Loucy (cell line): ENCODE results near the gene MRAS.

ENCODE experiments used
- H2AFZ ChIP-seq: fragments of 200-600 bp; sonication (generic); 2 replicates; pipeline ENCODE4 v1.6.0; 2016; ENCODE audit warnings: antibody characterized with exemption, mild to moderate bottlenecking, low read length, moderate library complexity
- H3F3A ChIP-seq: fragments of 200-600 bp; 2 replicates; pipeline ENCODE4 v1.6.0; 2016; ENCODE audit warnings: antibody characterized with exemption, low read depth, mild to moderate bottlenecking
- H3K27me3 ChIP-seq: fragments of 200-600 bp; sonication (generic); 2 replicates; pipeline ENCODE4 v1.6.1; 2014; ENCODE audit warnings: low read length, mild to moderate bottlenecking; ENCODE audit not compliant: insufficient read depth, poor library complexity, severe bottlenecking
- H3K36me3 ChIP-seq: fragments of 200-600 bp; sonication (generic); 2 replicates; pipeline ENCODE4 v1.6.1; 2016; ENCODE audit warnings: low read length; ENCODE audit not compliant: insufficient read depth
- H3K4me1 ChIP-seq: fragments of 200-600 bp; sonication (generic); 2 replicates; pipeline ENCODE4 v1.5.1; 2014; ENCODE audit warnings: low read length, mild to moderate bottlenecking; ENCODE audit not compliant: insufficient read depth, poor library complexity, severe bottlenecking
- H3K4me2 ChIP-seq: fragments of 200-600 bp; sonication (generic); 2 replicates; pipeline ENCODE4 v1.6.0; 2014; ENCODE audit warnings: antibody characterized with exemption, low read length, low read depth, mild to moderate bottlenecking; ENCODE audit not compliant: poor library complexity, severe bottlenecking
- H3K4me3 ChIP-seq: fragments of 200-600 bp; sonication (generic); 2 replicates; pipeline ENCODE4 v1.5.1; 2014; ENCODE audit warnings: low read length, mild to moderate bottlenecking, mixed read lengths; ENCODE audit not compliant: poor library complexity, severe bottlenecking
- H3K79me2 ChIP-seq: fragments of 200-600 bp; sonication (generic); 2 replicates; pipeline ENCODE4 v1.6.1; 2014; ENCODE audit warnings: low read length; ENCODE audit not compliant: insufficient read depth
- H3K9ac ChIP-seq: fragments of 200-600 bp; sonication (generic); 2 replicates; pipeline ENCODE4 v1.6.0; 2014; ENCODE audit warnings: mild to moderate bottlenecking, low read depth, low read length, moderate library complexity; ENCODE audit not compliant: poor library complexity, severe bottlenecking
- H3K9me2 ChIP-seq: fragments of 200-600 bp; sonication (generic); replicated peaks from 2 replicates; pipeline ENCODE4 v1.6.1; 2016; ENCODE audit warnings: low read depth, low read length, mixed read lengths
- H3K9me3 ChIP-seq: fragments of 200-600 bp; sonication (generic); 2 replicates; pipeline ENCODE4 v1.6.1; 2014; ENCODE audit warnings: mild to moderate bottlenecking, antibody characterized with exemption, low read length, low read depth; ENCODE audit not compliant: insufficient read depth
- H4K20me1 ChIP-seq: fragments of 200-600 bp; sonication (generic); 2 replicates; pipeline ENCODE4 v1.6.0; 2014; ENCODE audit warnings: antibody characterized with exemption, low read length, mild to moderate bottlenecking; ENCODE audit not compliant: insufficient read depth, poor library complexity, severe bottlenecking
- EZH2phosphoT487 ChIP-seq: fragments of 200-600 bp; IDR thresholded peaks from 2 replicates; pipeline ENCODE4 v1.6.1; 2018; ENCODE audit warnings: antibody characterized with exemption, mild to moderate bottlenecking, moderate library complexity, borderline replicate concordance
- TF ChIP-seq, protein P1 (sequence below): fragments of 200-600 bp; sonication (generic); conservative IDR thresholded peaks from 2 replicates; pipeline ENCODE4 v1.5.1; 2014; ENCODE audit warnings: mild to moderate bottlenecking, antibody characterized with exemption, low read length

MRAS gene

GRCh38 chr3:138406606-138407005 is 58.2 kb downstream of the MRAS start:
- no peak for TF ChIP-seq EZH2phosphoT487
- TF ChIP-seq, protein P1, sequence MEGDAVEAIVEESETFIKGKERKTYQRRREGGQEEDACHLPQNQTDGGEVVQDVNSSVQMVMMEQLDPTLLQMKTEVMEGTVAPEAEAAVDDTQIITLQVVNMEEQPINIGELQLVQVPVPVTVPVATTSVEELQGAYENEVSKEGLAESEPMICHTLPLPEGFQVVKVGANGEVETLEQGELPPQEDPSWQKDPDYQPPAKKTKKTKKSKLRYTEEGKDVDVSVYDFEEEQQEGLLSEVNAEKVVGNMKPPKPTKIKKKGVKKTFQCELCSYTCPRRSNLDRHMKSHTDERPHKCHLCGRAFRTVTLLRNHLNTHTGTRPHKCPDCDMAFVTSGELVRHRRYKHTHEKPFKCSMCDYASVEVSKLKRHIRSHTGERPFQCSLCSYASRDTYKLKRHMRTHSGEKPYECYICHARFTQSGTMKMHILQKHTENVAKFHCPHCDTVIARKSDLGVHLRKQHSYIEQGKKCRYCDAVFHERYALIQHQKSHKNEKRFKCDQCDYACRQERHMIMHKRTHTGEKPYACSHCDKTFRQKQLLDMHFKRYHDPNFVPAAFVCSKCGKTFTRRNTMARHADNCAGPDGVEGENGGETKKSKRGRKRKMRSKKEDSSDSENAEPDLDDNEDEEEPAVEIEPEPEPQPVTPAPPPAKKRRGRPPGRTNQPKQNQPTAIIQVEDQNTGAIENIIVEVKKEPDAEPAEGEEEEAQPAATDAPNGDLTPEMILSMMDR = no peak
- Histone ChIP-seq H3F3A (no peaks in the 10 kb centered on the region), H3K4me3 (no peak overlapping the region), H3K4me2 (no peak overlapping the region), H3K27me3 (no peaks in the 10 kb centered on the region), H3K9ac (no peak overlapping the region), H3K36me3 (no peaks in the 10 kb centered on the region), H4K20me1 (no peaks in the 10 kb centered on the region), H3K79me2 (no peaks in the 10 kb centered on the region), H3K9me3 (no peaks in the 10 kb centered on the region), H3K4me1 (no peaks in the 10 kb centered on the region), H3K9me2 (no peaks in the 10 kb centered on the region), H2AFZ (no peak overlapping the region)

DNA sequence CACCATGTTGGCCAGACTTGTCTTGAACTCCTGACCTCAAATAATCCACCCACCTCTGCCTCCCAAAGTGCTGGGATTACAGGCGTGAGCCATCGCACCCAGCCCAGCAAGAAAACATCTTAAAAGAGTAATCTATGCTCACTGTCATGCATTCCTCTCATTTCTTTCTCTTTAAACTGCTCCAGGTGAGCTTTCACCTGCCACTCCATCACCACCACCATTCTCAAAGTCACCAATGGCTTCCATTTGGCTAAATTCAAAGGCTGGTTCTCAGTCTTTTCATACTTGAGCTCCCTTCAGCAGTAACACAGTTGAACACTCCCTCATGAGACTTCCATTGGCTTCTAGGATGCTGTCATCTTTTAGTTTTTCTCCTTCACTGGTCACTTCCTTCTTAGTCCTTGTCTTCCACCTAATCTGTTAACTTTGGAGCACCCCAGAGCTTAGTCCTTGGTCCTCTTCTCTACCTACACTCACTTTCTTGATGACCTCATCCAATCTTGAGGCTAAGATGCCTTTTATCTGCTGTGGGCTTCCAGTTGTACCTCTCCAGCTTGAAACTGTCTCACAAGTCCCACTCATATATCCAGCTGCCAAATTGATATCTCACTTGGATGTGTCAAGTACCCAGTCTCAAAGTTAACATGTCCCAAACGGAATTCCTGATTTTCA is 59.0 kb downstream of the MRAS start:
- Histone ChIP-seq H3K79me2 (no peaks in the 10 kb centered on the region), H3K4me1 (no peaks in the 10 kb centered on the region), H3K9ac (no peak overlapping the region), H3F3A (no peaks in the 10 kb centered on the region), H3K36me3 (no peaks in the 10 kb centered on the region), H4K20me1 (no peaks in the 10 kb centered on the region), H3K9me2 (no peaks in the 10 kb centered on the region), H3K9me3 (no peaks in the 10 kb centered on the region), H2AFZ (no peak overlapping the region), H3K27me3 (no peaks in the 10 kb centered on the region), H3K4me2 (no peak overlapping the region), H3K4me3 (no peak overlapping the region)
- TF ChIP-seq, protein P1 = no peak
- no peak for TF ChIP-seq EZH2phosphoT487

GRCh38 chr3:138408751-138409570 is 60.6 kb downstream of the MRAS start:
- H3K27me3 ChIP-seq = no peaks in the 10 kb centered on the region
- H3K79me2 ChIP-seq = no peaks in the 10 kb centered on the region
- no peak overlapping the region for H3K9ac ChIP-seq
- no peaks in the 10 kb centered on the region for H3K9me2 ChIP-seq
- H3K9me3 ChIP-seq = no peaks in the 10 kb centered on the region
- no peaks in the 10 kb centered on the region for H3F3A ChIP-seq
- H3K4me3 ChIP-seq = no peak overlapping the region
- no peak overlapping the region for H3K4me2 ChIP-seq
- H4K20me1 ChIP-seq = no peaks in the 10 kb centered on the region
- H2AFZ ChIP-seq = no peak overlapping the region
- H3K36me3 ChIP-seq = no peaks in the 10 kb centered on the region
- H3K4me1 ChIP-seq = no peaks in the 10 kb centered on the region
- TF ChIP-seq, protein P1 = no peak
- no peak for TF ChIP-seq EZH2phosphoT487
